Ascending aorta (tissue), 2 donors: ENCODE measurements around the gene FGF13. TPM values are rescaled to one million over a fixed set of nuclear protein-coding genes. Genes with fewer than 3 reads are reported as not detected.

ENCODE experiments used
- DNase-seq, 2 donors: peaks; one replicate each; pipeline ENCODE4 v3.0.0-alpha.2; 2019; ENCODE audit warnings: low spot score in 2 of 2
- H3K27ac ChIP-seq, 2 donors: fragments of 200-600 bp; sonication (generic); one replicate each; pipeline ENCODE4 v1.5.1; 2016 to 2017; ENCODE audit warnings: mild to moderate bottlenecking in 1 of 2
- H3K27me3 ChIP-seq: fragments of 200-600 bp; sonication (generic); one replicate; pipeline ENCODE4 v1.5.1; 2017
- H3K36me3 ChIP-seq, 2 donors: fragments of 200-600 bp; sonication (generic); one replicate each; pipeline ENCODE4 v1.5.1; 2016
- H3K4me1 ChIP-seq, 2 donors: fragments of 200-600 bp; sonication (generic); one replicate each; pipeline ENCODE4 v1.5.1; 2016 to 2017; ENCODE audit warnings: mild to moderate bottlenecking in 1 of 2
- H3K4me3 ChIP-seq, 2 donors: fragments of 200-600 bp; sonication (generic); one replicate each; pipeline ENCODE4 v1.5.1; 2016 to 2017; ENCODE audit warnings: mild to moderate bottlenecking in 1 of 2
- H3K9me3 ChIP-seq, 2 donors: fragments of 200-600 bp; sonication (generic); one replicate each; pipeline ENCODE4 v1.5.1; 2016
- CTCF ChIP-seq, 3 experiments: fragments of 200-600 bp in 2 of 3; fragments of 450-650 bp in 1 of 3; sonication (generic) in 2 of 3; IDR thresholded peaks; one replicate each; pipeline ENCODE4 v1.5.1; 2016 to 2019; ENCODE audit warnings: antibody characterized with exemption in 3 of 3, mild to moderate bottlenecking in 1 of 3, moderate library complexity in 1 of 3
- intact Hi-C: fragments of 100-400 bp; cut with DNase I; formaldehyde crosslinking; loops from one replicate; pipeline ENCODE4 v1.15.1; 2023
- total RNA-seq: library from RNA; depleted of rRNA; stranded (reverse); fragments of >200 nt; gene quantifications from one replicate; pipeline ENCODE4 v1.1.0, GENCODE V29; 2016

Gene FGF13
- total RNA-seq, 1 donor from 2014 or later = 12.7 TPM

GRCh38 chrX:138664016-138664415 is 47.5 kb downstream of the FGF13 start:
- no peaks in the 10 kb centered on the region for H3K36me3 ChIP-seq
- no peak overlapping the region for H3K4me3 ChIP-seq
- DNase-seq = no peak
- no peak for TF ChIP-seq CTCF (IDR thresholded peaks at IDR 0.05)
- no peak overlapping the region for H3K27ac ChIP-seq
- no peaks in the 10 kb centered on the region for H3K27me3 ChIP-seq
- intact Hi-C loops = no loop called here
- no peaks in the 10 kb centered on the region for H3K4me1 ChIP-seq
- no peaks in the 10 kb centered on the region for H3K9me3 ChIP-seq

GRCh38 chrX:138651494-138651893 is 60.0 kb downstream of the FGF13 start:
- no peak overlapping the region for H3K27ac ChIP-seq
- no peaks in the 10 kb centered on the region for H3K36me3 ChIP-seq
- no peak for TF ChIP-seq CTCF (IDR thresholded peaks at IDR 0.05)
- H3K9me3 ChIP-seq = no peaks in the 10 kb centered on the region
- no peaks in the 10 kb centered on the region for H3K27me3 ChIP-seq
- no peak overlapping the region for H3K4me3 ChIP-seq
- intact Hi-C loops = no loop called here
- H3K4me1 ChIP-seq = no peaks in the 10 kb centered on the region
- no peak for DNase-seq

DNA sequence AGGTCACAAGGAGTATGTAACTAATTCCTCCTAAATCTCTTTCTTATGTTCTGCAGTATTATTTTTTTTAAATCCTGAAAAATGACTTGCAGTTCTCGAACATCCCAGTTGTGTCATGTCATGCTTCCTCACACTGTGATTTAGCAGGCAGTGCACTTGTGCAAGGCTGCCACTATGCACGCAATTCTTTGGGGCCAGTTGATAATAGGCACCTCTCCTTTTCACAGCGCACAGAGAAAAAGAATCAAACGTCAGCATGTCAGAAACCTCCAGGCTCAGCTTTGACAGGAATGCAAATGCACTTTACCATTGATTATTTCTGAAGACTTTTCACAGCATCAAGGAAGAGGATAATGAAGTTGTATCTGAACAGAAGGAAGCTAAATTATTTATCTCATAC is 62.9 kb downstream of the FGF13 start:
- Histone ChIP-seq H3K4me1 (no peaks in the 10 kb centered on the region), H3K27ac (no peak overlapping the region), H3K9me3 (no peaks in the 10 kb centered on the region), H3K36me3 (no peaks in the 10 kb centered on the region), H3K27me3 (no peaks in the 10 kb centered on the region), H3K4me3 (no peak overlapping the region)
- DNase-seq = no peak
- TF ChIP-seq CTCF (IDR thresholded peaks at IDR 0.05) = no peak
- intact Hi-C loops = no loop called here

GRCh38 chrX:138638996-138639395 is 72.5 kb downstream of the FGF13 start:
- Histone ChIP-seq H3K27me3 (no peaks in the 10 kb centered on the region), H3K36me3 (no peaks in the 10 kb centered on the region), H3K4me3 (no peak overlapping the region), H3K4me1 (no peaks in the 10 kb centered on the region), H3K27ac (no peak overlapping the region), H3K9me3 (no peaks in the 10 kb centered on the region)
- no peak for TF ChIP-seq CTCF (IDR thresholded peaks at IDR 0.05)
- no peak for DNase-seq
- intact Hi-C loops = loop anchor here (5.0 kb wide), 1 partner anchor 73 kb away; the partner anchor contains the start of gene FGF13
